ENCODE data around the gene CD300H.

Gene CD300H

GRCh38 chr17:74547264-74547663 is 20.0 kb downstream of the CD300H start:
- FAIRE-seq (no peak), DNase-seq (ENCODE audit: insufficient read length) (no peak)
- TF ChIP-seq POLR2AphosphoS5 (IDR thresholded peaks at IDR 0.05; ENCODE audit: low read depth, low read length), result no peak
- no peak for TF ChIP-seq TAF1 (IDR thresholded peaks at IDR 0.05; ENCODE audit: borderline replicate concordance, low read depth, low read length)
- TF ChIP-seq POLR2A (IDR thresholded peaks at IDR 0.05; ENCODE audit: low read depth, low read length), result no peak

GRCh38 chr17:74546586-74546985 is 20.7 kb downstream of the CD300H start:
- DNase-seq (ENCODE audit: insufficient read length) (no peak), FAIRE-seq (no peak)
- TF ChIP-seq POLR2AphosphoS5 (IDR thresholded peaks at IDR 0.05; ENCODE audit: low read depth, low read length) (no peak), TAF1 (IDR thresholded peaks at IDR 0.05; ENCODE audit: borderline replicate concordance, low read depth, low read length) (no peak), POLR2A (IDR thresholded peaks at IDR 0.05; ENCODE audit: low read depth, low read length) (no peak)

GRCh38 chr17:74545843-74546230 is 21.5 kb downstream of the CD300H start, which contains the start of gene CD300C:
TSS of gene CD300C (minus strand) at chr17:74546115. CDS start at chr17:74545782, 333 bp downstream.
- FAIRE-seq (no peak), DNase-seq (ENCODE audit: insufficient read length) (no peak)
- TF ChIP-seq POLR2AphosphoS5 (IDR thresholded peaks at IDR 0.05; ENCODE audit: low read depth, low read length), result no peak
- TF ChIP-seq POLR2A (IDR thresholded peaks at IDR 0.05; ENCODE audit: low read depth, low read length), result no peak
- TF ChIP-seq TAF1 (IDR thresholded peaks at IDR 0.05; ENCODE audit: borderline replicate concordance, low read depth, low read length), result no peak

- TF ChIP-seq POLR2AphosphoS5 (IDR thresholded peaks at IDR 0.05; ENCODE audit: low read depth, low read length), result no peak; the same call in 1 of the 2 replicates
- no peak for TF ChIP-seq TAF1 (IDR thresholded peaks at IDR 0.05; ENCODE audit: borderline replicate concordance, low read depth, low read length)
- DNase-seq (ENCODE audit: insufficient read length) (no peak), FAIRE-seq (peak; percentile 17)
Measured at GRCh38 chr17:74544991-74545842, 22.1 kb downstream of the CD300H start.

- no peak for FAIRE-seq
- DNase-seq (ENCODE audit: insufficient read length), result no peak
- no peak for TF ChIP-seq TAF1 (IDR thresholded peaks at IDR 0.05; ENCODE audit: borderline replicate concordance, low read depth, low read length)
- TF ChIP-seq POLR2A (IDR thresholded peaks at IDR 0.05; ENCODE audit: low read depth, low read length), result no peak
- TF ChIP-seq POLR2AphosphoS5 (IDR thresholded peaks at IDR 0.05; ENCODE audit: low read depth, low read length), result no peak
Measured at GRCh38 chr17:74543891-74544760, 23.2 kb downstream of the CD300H start.

- TF ChIP-seq TAF1 (IDR thresholded peaks at IDR 0.05; ENCODE audit: borderline replicate concordance, low read depth, low read length) (no peak), POLR2A (IDR thresholded peaks at IDR 0.05; ENCODE audit: low read depth, low read length) (no peak), POLR2AphosphoS5 (IDR thresholded peaks at IDR 0.05; ENCODE audit: low read depth, low read length) (no peak)
- no peak for FAIRE-seq
- no peak for DNase-seq (ENCODE audit: insufficient read length)
Measured at GRCh38 chr17:74543406-74543805, 23.9 kb downstream of the CD300H start.

- no peak for FAIRE-seq
Measured at GRCh38 chr17:74542727-74543383, 24.5 kb downstream of the CD300H start.

GRCh38 chr17:74542166-74542565 is 25.1 kb downstream of the CD300H start:
- DNase-seq (ENCODE audit: insufficient read length) (no peak), FAIRE-seq (no peak)
- TF ChIP-seq TAF1 (IDR thresholded peaks at IDR 0.05; ENCODE audit: borderline replicate concordance, low read depth, low read length) (no peak), POLR2AphosphoS5 (IDR thresholded peaks at IDR 0.05; ENCODE audit: low read depth, low read length) (no peak), POLR2A (IDR thresholded peaks at IDR 0.05; ENCODE audit: low read depth, low read length) (no peak)

More at GRCh38 chr17:74542727-74543383, 24.5 kb downstream of the CD300H start:
- TF ChIP-seq TAF1 (IDR thresholded peaks at IDR 0.05; ENCODE audit: borderline replicate concordance, low read depth, low read length), result no peak
- TF ChIP-seq POLR2A (IDR thresholded peaks at IDR 0.05; ENCODE audit: low read depth, low read length), result no peak
- TF ChIP-seq POLR2AphosphoS5 (IDR thresholded peaks at IDR 0.05; ENCODE audit: low read depth, low read length), result no peak
- DNase-seq (ENCODE audit: insufficient read length), result no peak

- FAIRE-seq (no peak), DNase-seq (ENCODE audit: insufficient read length) (no peak)
- TF ChIP-seq POLR2A (IDR thresholded peaks at IDR 0.05; ENCODE audit: low read depth, low read length) (no peak), POLR2AphosphoS5 (IDR thresholded peaks at IDR 0.05; ENCODE audit: low read depth, low read length) (no peak), TAF1 (IDR thresholded peaks at IDR 0.05; ENCODE audit: borderline replicate concordance, low read depth, low read length) (no peak)
Measured at GRCh38 chr17:74541176-74542111, 25.9 kb downstream of the CD300H start.

GRCh38 chr17:74539281-74539820 is 28.0 kb downstream of the CD300H start:
- FAIRE-seq (no peak), DNase-seq (ENCODE audit: insufficient read length) (no peak)
- TF ChIP-seq TAF1 (IDR thresholded peaks at IDR 0.05; ENCODE audit: borderline replicate concordance, low read depth, low read length) (no peak), POLR2AphosphoS5 (IDR thresholded peaks at IDR 0.05; ENCODE audit: low read depth, low read length) (no peak), POLR2A (IDR thresholded peaks at IDR 0.05; ENCODE audit: low read depth, low read length) (no peak)

All from GM12892 (cell line).